Muscle of leg (tissue), 11 donors: ENCODE results near the gene RAP1GAP. TPM values are rescaled to one million over a fixed set of nuclear protein-coding genes. Genes with fewer than 3 reads are reported as not detected.

Experiments used
- DNase-seq: peaks from one replicate; pipeline ENCODE4 v3.0.0; 2013
- H3K27ac ChIP-seq: one replicate; pipeline ENCODE4 v1.5.1; 2013; ENCODE audit warnings: mild to moderate bottlenecking, low read length, control low read depth
- H3K27me3 ChIP-seq: one replicate; pipeline ENCODE4 v1.6.1; 2013; ENCODE audit warnings: low read length; ENCODE audit not compliant: control insufficient read depth, insufficient read depth
- H3K36me3 ChIP-seq: one replicate; pipeline ENCODE4 v1.6.1; 2013; ENCODE audit warnings: low read length; ENCODE audit not compliant: control insufficient read depth, insufficient read depth
- H3K4me1 ChIP-seq: one replicate; pipeline ENCODE4 v1.6.1; 2013; ENCODE audit warnings: low read length; ENCODE audit not compliant: control insufficient read depth, insufficient read depth
- H3K4me3 ChIP-seq: one replicate; pipeline ENCODE4 v1.5.1; 2013; ENCODE audit warnings: low read length, control low read depth
- H3K9me3 ChIP-seq: replicated peaks from 2 replicates; pipeline ENCODE4 v1.6.1; 2013; ENCODE audit warnings: low read depth, low read length; ENCODE audit not compliant: control insufficient read depth
- WGBS: methylation state at CpG from one replicate; pipeline ENCODE4 v1.1.5; 2013; ENCODE audit warnings: missing lambda C conversion rate; ENCODE audit not compliant: insufficient coverage; 5-methylcytosine and 5-hydroxymethylcytosine counted together
- polyA plus RNA-seq, 8 donors: library from polyadenylated mRNA; unstranded; fragments of 120-200 nt; gene quantifications; one replicate each; pipeline versions ENCODE4 v1.2.1 to v1.2.3, GENCODE V29; 2013; ENCODE audit warnings: inconsistent platforms in 1 of 8, low replicate concordance in 1 of 8; ENCODE audit not compliant: insufficient read length in 8 of 8, insufficient read depth in 1 of 8
- total RNA-seq: library from RNA; stranded (reverse); fragments of 120-200 nt; gene quantifications from one replicate; pipeline ENCODE4 v1.2.4, GENCODE V29; 2013

RAP1GAP gene
- total and polyA plus RNA-seq, 9 donors, result 0.62 to 4.9 (median 1.8) TPM

GRCh38 chr1:21560916-21561638 lies 108.1 kb downstream of the RAP1GAP start:
- WGBS, result 86% methylated on average over 8 of the region's 12 CpGs
- DNase-seq, result no peak

GRCh38 chr1:21559788-21560567 lies 109.2 kb downstream of the RAP1GAP start:
- whole genome bisulfite sequencing, result no CpG with 5 or more reads among the region's 5 CpGs
- Histone ChIP-seq H3K4me3 (no peak overlapping the region), H3K36me3 (no peaks in the 10 kb centered on the region), H3K4me1 (no peaks in the 10 kb centered on the region), H3K27ac (no peak overlapping the region), H3K9me3 (no peaks in the 10 kb centered on the region), H3K27me3 (peaks cover 12% of the 10 kb centered on the region)
- DNase-seq, result no peak

More at GRCh38 chr1:21560916-21561638, 108.1 kb downstream of the RAP1GAP start:
- peaks cover 12% of the 10 kb centered on the region for H3K27me3 ChIP-seq
- H3K27ac ChIP-seq, result no peak overlapping the region
- H3K9me3 ChIP-seq, result no peaks in the 10 kb centered on the region
- peaks cover 3% of the 10 kb centered on the region for H3K4me1 ChIP-seq
- H3K4me3 ChIP-seq, result no peak overlapping the region
- H3K36me3 ChIP-seq, result no peaks in the 10 kb centered on the region

DNA sequence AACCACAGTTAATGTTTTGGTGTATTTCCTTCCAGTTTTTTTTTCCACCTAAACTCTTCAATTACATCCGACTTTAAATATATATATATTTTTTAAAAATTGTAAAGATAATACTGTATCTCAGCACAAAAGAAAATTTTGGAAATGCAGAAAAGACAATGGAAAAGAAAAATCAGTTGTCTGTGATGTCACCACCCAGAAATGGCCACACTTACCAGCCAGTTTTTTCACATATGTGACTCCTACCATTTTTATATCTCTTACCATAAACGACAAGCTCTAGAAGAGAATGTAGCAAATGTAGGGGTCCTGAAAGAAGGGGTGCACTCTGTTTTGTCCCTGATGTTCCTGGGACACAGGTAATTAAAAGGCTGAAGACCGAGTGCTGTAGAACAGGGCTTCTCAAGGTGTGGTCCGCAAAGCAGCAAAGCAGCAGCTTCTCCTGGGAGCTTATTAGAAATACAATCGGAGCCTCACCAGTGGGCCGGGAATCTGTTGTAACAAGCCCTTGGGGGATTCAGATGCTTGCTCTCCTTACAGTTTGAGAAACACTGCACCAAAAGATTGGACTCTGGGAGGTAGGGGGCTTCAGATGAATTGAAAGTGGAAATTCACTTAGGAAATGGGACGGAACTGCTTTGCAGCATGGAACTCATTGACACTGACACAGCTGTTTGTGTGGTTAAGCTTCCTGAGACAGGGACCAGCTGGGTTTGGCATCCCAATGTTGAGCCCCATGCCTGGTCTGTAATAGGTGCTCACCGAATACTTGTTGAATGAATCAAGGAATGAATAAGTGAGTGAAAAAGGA lies 115.8 kb downstream of the RAP1GAP start:
- Histone ChIP-seq H3K36me3 (no peaks in the 10 kb centered on the region), H3K27me3 (peaks cover 11% of the 10 kb centered on the region), H3K27ac (no peak overlapping the region), H3K4me3 (no peak overlapping the region), H3K4me1 (peaks cover 5% of the 10 kb centered on the region), H3K9me3 (no peaks in the 10 kb centered on the region)
- no peak for DNase-seq
- WGBS, result 16% methylated on average over 4 of the region's 8 CpGs

- Histone ChIP-seq H3K36me3 (no peaks in the 10 kb centered on the region), H3K27ac (no peak overlapping the region), H3K9me3 (no peaks in the 10 kb centered on the region), H3K27me3 (peaks cover 7% of the 10 kb centered on the region), H3K4me3 (no peak overlapping the region), H3K4me1 (peaks cover 5% of the 10 kb centered on the region)
- WGBS, result no CpG with 5 or more reads among the region's 1 CpG
- no peak for DNase-seq
These were observed 116.4 kb downstream of the RAP1GAP start for GRCh38 chr1:21552715-21553114.

GRCh38 chr1:21550866-21551475 lies 118.2 kb downstream of the RAP1GAP start:
- Histone ChIP-seq H3K4me3 (no peak overlapping the region), H3K27ac (no peak overlapping the region), H3K36me3 (no peaks in the 10 kb centered on the region), H3K4me1 (peaks cover 5% of the 10 kb centered on the region), H3K9me3 (no peaks in the 10 kb centered on the region), H3K27me3 (peaks cover 7% of the 10 kb centered on the region)
- DNase-seq, result no peak
- whole genome bisulfite sequencing, result 71% methylated on average over 10 of the region's 12 CpGs

- H3K27ac ChIP-seq, result no peak overlapping the region
- no peaks in the 10 kb centered on the region for H3K9me3 ChIP-seq
- WGBS, result 100% methylated on average over 1 of the region's 5 CpGs
- no peaks in the 10 kb centered on the region for H3K36me3 ChIP-seq
- no peak for DNase-seq
- peaks cover 7% of the 10 kb centered on the region for H3K27me3 ChIP-seq
- no peak overlapping the region for H3K4me3 ChIP-seq
- H3K4me1 ChIP-seq, result peaks cover 5% of the 10 kb centered on the region
These were observed 119.1 kb downstream of the RAP1GAP start for GRCh38 chr1:21550097-21550496.

GRCh38 chr1:21547876-21548275 lies 121.3 kb downstream of the RAP1GAP start:
- no peaks in the 10 kb centered on the region for H3K36me3 ChIP-seq
- H3K9me3 ChIP-seq, result no peaks in the 10 kb centered on the region
- DNase-seq, result no peak
- H3K27me3 ChIP-seq, result peaks cover 10% of the 10 kb centered on the region
- no peaks in the 10 kb centered on the region for H3K4me1 ChIP-seq
- WGBS, result 29% methylated on average over 8 of the region's 11 CpGs
- no peak overlapping the region for H3K27ac ChIP-seq
- H3K4me3 ChIP-seq, result no peak overlapping the region

Other genes with a start within 250 kb of the RAP1GAP start
- gene NBPF3, start 229.2 kb downstream of the RAP1GAP start, total RNA-seq, result 4.9 TPM
- 10 to 100 TPM in 1 of 8 donors, 1 to 10 TPM in 7; 4.4 to 11.4 (median 7.1) TPM for gene NBPF3, start 229.2 kb downstream of the RAP1GAP start, polyA plus RNA-seq
- gene ALPL, start 159.9 kb downstream of the RAP1GAP start, total RNA-seq, result 1.2 TPM
- 1 to 10 TPM; 2.8 to 4.7 (median 3.5) TPM for gene ALPL, start 159.9 kb downstream of the RAP1GAP start, polyA plus RNA-seq
- gene USP48, start 113.8 kb upstream of the RAP1GAP start, total RNA-seq, result 29.3 TPM
- 10 to 100 TPM; 36.2 to 56.6 (median 44.2) TPM for gene USP48, start 113.8 kb upstream of the RAP1GAP start, polyA plus RNA-seq
- 1.5 TPM for gene LDLRAD2, start 142.9 kb upstream of the RAP1GAP start, total RNA-seq
- 1 to 10 TPM; 4.7 to 9.1 (median 6.8) TPM for gene LDLRAD2, start 142.9 kb upstream of the RAP1GAP start, polyA plus RNA-seq